ENCODE data around the gene FMNL2.

- TF ChIP-seq POLR2A (IDR thresholded peaks at IDR 0.05) (no peak), CTCF (IDR thresholded peaks at IDR 0.05 in 8 of 11, conservative IDR thresholded peaks at IDR 0.05 in 3 of 11) (no peak), POLR2AphosphoS5 (IDR thresholded peaks at IDR 0.05) (no peak)
Observed at GRCh38 chr2:152419944-152420343, 85.0 kb downstream of the FMNL2 start.

Data from spleen (tissue), 7 donors.